Measurements from ENCODE around the gene C1QTNF9. TPM values are rescaled to one million over a fixed set of nuclear protein-coding genes. Genes with fewer than 3 reads are reported as not detected.
"Not testable (repeated sequence)": the region's sequence is repeated elsewhere in the genome, so short reads cannot be mapped to it uniquely, and the experiment has no call there.

The C1QTNF9 gene
- total RNA-seq, 1 donor from 2014 or later = 1.4 TPM

DNA sequence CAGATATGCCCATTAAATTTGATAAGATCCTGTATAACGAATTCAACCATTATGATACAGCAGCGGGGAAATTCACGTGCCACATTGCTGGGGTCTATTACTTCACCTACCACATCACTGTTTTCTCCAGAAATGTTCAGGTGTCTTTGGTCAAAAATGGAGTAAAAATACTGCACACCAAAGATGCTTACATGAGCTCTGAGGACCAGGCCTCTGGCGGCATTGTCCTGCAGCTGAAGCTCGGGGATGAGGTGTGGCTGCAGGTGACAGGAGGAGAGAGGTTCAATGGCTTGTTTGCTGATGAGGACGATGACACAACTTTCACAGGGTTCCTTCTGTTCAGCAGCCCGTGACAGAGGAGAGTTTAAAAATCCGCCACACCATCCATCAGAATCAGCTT is 12.0 kb downstream of the C1QTNF9 start:
- not testable (repeated sequence) for DNase-seq (ENCODE audit: low spot score)

DNA sequence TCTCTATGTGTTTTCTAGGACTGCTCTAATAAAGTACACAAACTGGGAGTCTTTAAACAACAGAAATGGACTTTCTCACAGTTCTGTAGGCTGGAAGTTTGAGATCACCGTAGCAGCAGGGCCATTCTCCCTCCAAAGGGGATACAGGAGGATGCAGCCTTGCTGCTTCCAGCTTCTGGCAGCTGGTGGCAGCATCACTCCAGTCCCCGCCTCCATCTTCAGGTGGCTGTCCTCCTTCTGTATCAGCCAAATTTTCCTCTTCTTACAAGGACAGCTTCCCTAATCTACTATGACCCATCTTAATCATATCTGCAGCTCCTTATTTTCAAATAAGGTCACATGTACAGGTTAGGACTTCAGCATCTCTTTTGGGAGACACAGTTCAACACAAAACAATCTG is 13.1 kb downstream of the C1QTNF9 start:
- not testable (repeated sequence) for DNase-seq (ENCODE audit: low spot score)

- no peak for DNase-seq (ENCODE audit: low spot score)
These were observed 13.8 kb downstream of the C1QTNF9 start for GRCh38 chr13:24323036-24323738.

GRCh38 chr13:24323739-24324075 is 14.3 kb downstream of the C1QTNF9 start:
- DNase-seq (ENCODE audit: low spot score) = no peak

- not testable (repeated sequence) for DNase-seq (ENCODE audit: low spot score)
These were observed 18.2 kb downstream of the C1QTNF9 start for GRCh38 chr13:24327598-24327997.

DNA sequence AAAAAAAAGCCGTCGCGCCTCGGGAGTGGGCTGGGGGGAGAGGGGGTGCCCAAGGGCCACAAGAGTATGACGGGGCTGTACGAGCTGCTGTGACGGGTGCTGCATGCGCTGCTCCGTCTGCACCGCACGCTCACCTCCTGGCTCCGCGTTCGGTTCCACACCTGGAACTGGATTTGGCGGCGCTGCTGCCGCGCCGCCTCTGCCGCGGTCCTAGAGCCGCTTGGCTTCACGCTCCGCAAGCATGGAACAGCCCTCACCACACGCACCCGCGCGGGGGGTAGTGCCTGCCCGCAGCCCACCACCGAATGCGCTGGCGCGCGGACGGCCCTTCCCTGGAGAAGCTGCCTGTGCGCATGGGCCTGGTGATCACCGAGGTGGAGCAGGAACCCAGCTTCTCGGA is 18.8 kb downstream of the C1QTNF9 start:
- DNase-seq (ENCODE audit: low spot score) = no peak

GRCh38 chr13:24338721-24339120 is 29.3 kb downstream of the C1QTNF9 start:
- DNase-seq (ENCODE audit: low spot score) = no peak

- DNase-seq (ENCODE audit: low spot score) = no peak
These were observed 30.7 kb downstream of the C1QTNF9 start for GRCh38 chr13:24339937-24340607.

DNA sequence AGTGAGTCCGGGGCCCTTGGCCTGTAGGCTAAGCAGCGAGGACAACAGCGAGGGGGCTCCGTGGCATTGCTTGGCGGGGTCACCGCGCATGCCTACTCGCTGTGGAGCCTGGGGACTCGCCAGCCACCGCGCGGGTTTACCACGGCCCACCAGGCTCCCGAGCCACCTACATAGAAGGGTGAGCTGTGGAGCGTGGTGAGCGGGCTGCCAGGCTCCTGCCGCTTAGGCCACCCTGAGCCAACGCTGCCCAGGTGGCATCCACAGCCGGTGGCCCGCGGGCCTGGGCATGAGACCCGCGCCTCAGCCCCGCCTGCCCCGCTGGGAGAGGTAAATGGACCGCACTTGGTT is 31.2 kb downstream of the C1QTNF9 start:
- no peak for DNase-seq (ENCODE audit: low spot score)

DNA sequence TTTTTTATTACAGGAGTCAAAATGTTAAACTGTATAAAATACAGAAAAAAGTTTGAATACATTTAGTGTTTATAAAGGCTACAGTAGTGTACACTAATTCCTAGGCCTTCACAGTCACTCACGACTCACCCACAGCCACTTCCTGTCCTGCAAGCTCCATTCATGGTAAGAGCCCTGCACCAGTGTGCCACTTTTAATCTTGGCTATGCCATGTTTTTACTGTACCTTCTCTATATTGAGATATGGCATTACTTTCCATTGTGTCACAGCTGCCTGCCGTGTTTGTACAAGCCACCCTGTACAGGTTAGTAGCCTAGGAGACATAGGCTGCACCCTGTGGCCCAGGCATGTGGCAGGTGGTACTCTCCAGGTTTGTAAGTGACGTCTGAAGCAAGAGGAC is 32.1 kb downstream of the C1QTNF9 start:
- DNase-seq (ENCODE audit: low spot score) = no peak

DNA sequence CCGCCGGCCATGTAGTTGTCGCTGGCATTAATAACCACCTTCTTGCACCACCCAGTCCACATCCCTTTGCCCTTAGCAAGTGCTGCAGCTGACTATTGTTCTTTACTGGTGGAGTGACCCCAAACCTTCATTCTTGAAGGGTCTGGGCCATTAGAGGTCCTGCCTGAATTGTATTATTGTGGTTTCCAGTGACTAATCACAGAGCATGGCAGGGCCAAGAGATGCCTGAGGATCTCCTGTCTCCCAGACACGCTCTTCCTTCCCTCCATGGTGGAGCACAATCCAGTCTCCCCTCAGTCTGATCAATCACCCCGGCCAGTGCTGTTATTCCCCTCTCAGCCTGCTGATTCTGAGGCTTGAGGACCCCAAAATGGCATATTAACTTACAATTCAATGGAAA is 39.0 kb downstream of the C1QTNF9 start:
- no peak for DNase-seq (ENCODE audit: low spot score)

- DNase-seq (ENCODE audit: low spot score) = no peak
These were observed 39.6 kb downstream of the C1QTNF9 start for GRCh38 chr13:24348797-24349515.

- not testable (repeated sequence) for DNase-seq (ENCODE audit: low spot score)
These were observed 40.6 kb downstream of the C1QTNF9 start for GRCh38 chr13:24349778-24350664.

GRCh38 chr13:24351423-24351822 is 42.0 kb downstream of the C1QTNF9 start:
- DNase-seq (ENCODE audit: low spot score) = no peak

- DNase-seq (ENCODE audit: low spot score) = no peak
These were observed 44.4 kb downstream of the C1QTNF9 start for GRCh38 chr13:24353736-24354135.

- DNase-seq (ENCODE audit: low spot score) = no peak
These were observed 45.7 kb downstream of the C1QTNF9 start for GRCh38 chr13:24355103-24355502.

GRCh38 chr13:24356270-24356669 is 46.9 kb downstream of the C1QTNF9 start:
- no peak for DNase-seq (ENCODE audit: low spot score)

DNA sequence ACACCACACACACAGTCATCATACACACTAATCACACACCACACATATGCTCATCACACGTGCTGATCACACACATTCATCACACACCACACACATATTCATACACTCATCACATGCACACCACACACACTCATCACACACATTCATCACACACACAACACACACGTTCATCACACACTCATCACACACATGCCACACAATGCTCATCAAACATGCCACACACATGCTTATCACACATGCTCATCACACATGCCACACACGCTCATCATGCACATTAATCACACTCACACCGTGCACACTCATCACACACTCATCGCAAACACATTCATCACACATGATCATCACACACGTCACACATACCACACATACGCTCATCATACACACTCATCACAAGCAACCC is 47.5 kb downstream of the C1QTNF9 start:
- no peak for DNase-seq (ENCODE audit: low spot score)

GRCh38 chr13:24357756-24358155 is 48.4 kb downstream of the C1QTNF9 start:
- DNase-seq (ENCODE audit: low spot score) = no peak

- DNase-seq (ENCODE audit: low spot score) = not testable (repeated sequence)
These were observed 49.5 kb downstream of the C1QTNF9 start for GRCh38 chr13:24358836-24359235.

- not testable (repeated sequence) for DNase-seq (ENCODE audit: low spot score)
These were observed 49.9 kb downstream of the C1QTNF9 start for GRCh38 chr13:24359252-24359651.

DNA sequence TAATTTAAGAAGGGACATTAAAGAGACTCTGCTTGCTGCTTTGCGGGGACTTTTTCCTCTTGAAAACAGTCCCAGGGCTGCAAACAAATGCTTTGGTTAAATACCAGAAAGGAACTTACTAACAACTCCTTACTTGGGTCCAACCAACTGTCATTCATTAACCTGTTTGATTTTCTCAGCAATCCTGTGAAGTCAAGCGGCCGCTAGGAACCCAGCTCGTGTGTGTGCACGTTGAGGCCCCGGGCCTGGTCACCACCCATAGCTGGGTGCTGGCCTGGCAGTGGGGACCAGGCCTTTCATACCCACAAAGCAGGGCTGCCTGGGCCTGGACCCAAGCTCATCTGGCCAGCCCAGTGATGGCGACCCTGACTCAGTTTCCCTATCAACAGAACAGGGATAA is 50.7 kb downstream of the C1QTNF9 start:
- no peak for DNase-seq (ENCODE audit: low spot score)
